ENCODE results near the gene C17orf58.
"Not testable (repeated sequence)": the region's sequence is repeated elsewhere in the genome, so short reads cannot be mapped to it uniquely, and the experiment has no call there.

C17orf58 gene

DNA sequence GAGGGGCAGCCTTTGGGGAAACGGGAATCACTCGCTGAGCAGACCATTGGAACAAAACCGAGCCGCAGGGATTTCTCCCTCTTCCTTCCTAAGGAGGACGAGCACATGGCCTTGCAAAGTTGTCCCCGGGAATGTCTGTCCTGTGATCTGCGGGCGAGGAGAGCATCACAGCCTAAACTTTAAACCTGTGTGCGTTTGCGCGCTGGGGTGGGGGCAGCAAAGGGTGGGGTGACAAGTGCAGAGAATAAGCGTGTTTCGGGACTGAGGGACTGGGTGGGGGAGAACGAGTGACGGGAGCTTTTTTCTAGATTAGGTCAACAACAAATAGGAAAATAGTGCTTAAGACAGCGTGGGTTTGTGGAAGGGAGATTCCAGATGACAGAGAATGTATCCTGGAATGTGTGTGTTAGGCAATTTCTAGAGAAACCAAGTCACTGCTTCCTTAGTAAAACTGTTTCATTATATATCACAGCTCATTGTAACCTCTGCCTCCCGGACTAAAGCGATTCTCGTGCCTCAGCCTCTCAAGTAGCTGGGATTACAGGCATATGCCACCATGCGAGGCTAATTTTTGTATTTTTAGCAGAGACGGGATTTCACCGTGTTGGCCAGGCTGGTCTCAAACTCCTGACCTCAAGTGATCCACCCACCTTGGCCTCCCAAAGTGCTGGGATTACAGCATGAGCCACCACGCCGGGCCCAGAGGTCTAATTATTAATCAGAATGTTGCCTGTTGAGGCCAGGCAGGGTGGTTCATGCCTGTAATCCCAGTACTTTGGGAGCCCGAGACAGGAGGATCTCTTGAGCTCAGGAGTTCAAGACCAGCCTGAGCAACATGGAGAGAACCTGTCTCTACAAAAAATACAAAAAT is at the start of gene C17orf58:
TSS of gene C17orf58 (minus strand) at position 169 of the 871 bp plus-strand sequence. CDS start 271 bp downstream, outside the sequence.
- peaks cover 17% of the 10 kb centered on the region for H3K36me3 Mint-ChIP-seq (ENCODE audit: low read depth)
- H3K27ac Mint-ChIP-seq: peak within 1 kb of the TSS; percentile 74
- peaks cover 39% of the 10 kb centered on the region for H3K4me1 Mint-ChIP-seq (ENCODE audit: low read depth)
- H3K4me3 Mint-ChIP-seq: peak within 1 kb of the TSS; percentile 82
- peak; percentile 44 for DNase-seq
- peaks cover 25% of the 10 kb centered on the region for H3K27me3 Mint-ChIP-seq
- H3K9me3 Mint-ChIP-seq: not testable (repeated sequence)

GRCh38 chr17:68036304-68037147 is 40.3 kb upstream of the C17orf58 start:
- Mint-ChIP-seq H3K36me3 (ENCODE audit: low read depth) (peaks cover 58% of the 10 kb centered on the region), H3K4me3 (peak overlapping the region; percentile 96), H3K4me1 (ENCODE audit: low read depth) (peaks cover 20% of the 10 kb centered on the region), H3K27me3 (no peaks in the 10 kb centered on the region), H3K27ac (peak overlapping the region; percentile 98), H3K9me3 (no peaks in the 10 kb centered on the region)
- DNase-seq: no peak

DNA sequence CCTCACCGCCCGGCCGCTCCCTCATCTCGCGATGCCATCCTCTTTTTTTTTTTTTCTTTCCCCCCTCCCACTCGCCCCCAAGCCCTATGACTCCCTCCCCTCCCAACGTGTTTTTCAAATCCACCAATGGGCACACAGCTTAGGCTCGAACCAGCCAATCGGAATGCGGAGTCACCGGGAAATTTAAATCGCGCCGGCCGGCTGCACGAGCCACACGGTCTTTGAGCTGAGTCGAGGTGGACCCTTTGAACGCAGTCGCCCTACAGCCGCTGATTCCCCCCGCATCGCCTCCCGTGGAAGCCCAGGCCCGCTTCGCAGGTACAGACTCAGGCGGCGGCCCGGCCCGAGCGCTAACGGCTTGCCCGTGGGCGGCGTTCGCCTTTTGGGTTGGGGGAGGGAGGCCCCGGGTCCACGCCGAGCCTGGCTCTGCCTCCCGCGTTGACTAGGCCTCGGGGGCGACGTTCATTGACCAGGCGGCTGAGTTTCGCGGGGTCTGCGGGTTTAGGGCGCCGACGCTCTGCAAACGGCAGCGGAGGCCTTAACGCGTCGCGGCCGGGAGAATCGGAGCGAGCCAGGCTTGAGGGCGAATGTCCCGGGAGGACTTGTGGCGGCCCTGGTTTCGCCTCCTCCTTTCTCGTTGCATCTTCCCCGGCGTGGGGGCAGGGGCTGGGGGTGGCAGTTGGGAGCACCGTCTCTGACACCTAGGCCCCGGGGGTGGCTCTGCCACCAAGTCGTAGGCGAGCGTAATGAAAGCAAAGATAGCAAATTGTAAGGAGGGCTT is 39.4 kb upstream of the C17orf58 start, which contains the start of gene KPNA2:
TSS of gene KPNA2 (plus strand) at position 213 of the 781 bp plus-strand sequence. CDS start 1,398 bp downstream, outside the sequence.
- Mint-ChIP-seq H3K9me3 (no peaks in the 10 kb centered on the region), H3K36me3 (ENCODE audit: low read depth) (peaks cover 50% of the 10 kb centered on the region), H3K4me1 (ENCODE audit: low read depth) (peaks cover 20% of the 10 kb centered on the region), H3K4me3 (peak within 1 kb of the TSS; percentile 96), H3K27me3 (no peaks in the 10 kb centered on the region), H3K27ac (peak within 1 kb of the TSS; percentile 98)
- DNase-seq: peak; percentile 90

- peak; percentile 89 for DNase-seq
- Mint-ChIP-seq H3K36me3 (ENCODE audit: low read depth) (peaks cover 44% of the 10 kb centered on the region), H3K4me1 (ENCODE audit: low read depth) (peaks cover 20% of the 10 kb centered on the region), H3K27me3 (no peaks in the 10 kb centered on the region), H3K9me3 (no peaks in the 10 kb centered on the region), H3K4me3 (peak overlapping the region; percentile 96), H3K27ac (peak overlapping the region; percentile 98)
Measured at GRCh38 chr17:68035131-68035522, 38.9 kb upstream of the C17orf58 start.

DNA sequence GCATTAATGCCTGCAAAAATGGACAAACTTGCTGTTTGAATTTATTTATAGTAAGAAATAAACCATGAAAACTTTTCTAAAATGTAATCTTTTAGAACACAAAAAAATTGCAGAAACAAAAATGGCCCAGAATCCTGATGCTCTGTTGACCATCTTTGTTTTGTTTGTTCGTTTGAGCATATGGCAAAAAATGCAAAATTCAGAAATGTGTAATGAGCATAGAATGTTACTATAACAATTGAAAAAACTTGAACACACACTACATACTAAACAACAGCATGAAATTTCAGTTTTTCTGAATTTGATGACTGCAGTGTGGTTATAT is 38.1 kb upstream of the C17orf58 start:
- no peak for DNase-seq
- Mint-ChIP-seq H3K4me3 (peak overlapping the region; percentile 15), H3K36me3 (ENCODE audit: low read depth) (peaks cover 40% of the 10 kb centered on the region), H3K27me3 (no peaks in the 10 kb centered on the region), H3K9me3 (no peaks in the 10 kb centered on the region), H3K27ac (no peak overlapping the region), H3K4me1 (ENCODE audit: low read depth) (peaks cover 20% of the 10 kb centered on the region)

- H3K9me3 Mint-ChIP-seq: no peaks in the 10 kb centered on the region
- H3K27ac Mint-ChIP-seq: no peak overlapping the region
- H3K36me3 Mint-ChIP-seq (ENCODE audit: low read depth): peaks cover 34% of the 10 kb centered on the region
- no peaks in the 10 kb centered on the region for H3K27me3 Mint-ChIP-seq
- no peak for DNase-seq
- H3K4me1 Mint-ChIP-seq (ENCODE audit: low read depth): peaks cover 20% of the 10 kb centered on the region
- H3K4me3 Mint-ChIP-seq: no peak overlapping the region
Measured at GRCh38 chr17:68033636-68034451, 37.6 kb upstream of the C17orf58 start.

DNA sequence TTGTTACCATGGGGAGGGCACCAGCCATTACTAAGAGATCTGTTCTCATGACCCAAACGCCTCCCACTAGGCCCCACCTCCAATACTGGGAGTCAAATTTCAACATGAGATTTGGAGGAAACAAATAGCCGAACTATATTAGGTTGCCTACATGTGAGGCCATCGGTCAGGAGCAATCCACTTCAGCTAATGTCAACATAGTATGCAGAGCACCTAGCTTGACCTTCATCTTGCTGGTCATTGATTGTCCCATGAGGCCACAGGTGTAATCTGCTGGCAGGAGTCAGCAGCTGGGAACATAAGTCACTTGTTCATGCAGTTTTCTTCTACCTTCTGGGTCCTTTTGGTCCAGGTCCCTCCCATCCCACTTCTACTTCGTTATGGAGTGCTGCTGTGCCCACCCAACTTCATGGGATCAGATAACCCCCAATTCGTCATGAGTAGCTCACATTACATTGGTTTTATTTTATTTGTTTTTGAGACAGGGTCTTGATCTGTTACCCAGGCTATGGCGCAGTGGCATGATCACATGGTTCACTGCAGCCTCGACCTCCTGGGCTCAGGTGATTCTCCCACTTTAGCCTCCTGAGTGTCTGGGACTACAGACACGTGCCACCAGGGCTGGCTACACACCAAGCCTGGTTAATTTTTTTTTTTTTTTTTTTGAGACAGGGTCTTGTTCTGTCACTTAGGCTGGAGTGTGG is 33.4 kb upstream of the C17orf58 start:
- Mint-ChIP-seq H3K4me3 (no peak overlapping the region), H3K4me1 (ENCODE audit: low read depth) (peaks cover 2% of the 10 kb centered on the region), H3K27me3 (no peaks in the 10 kb centered on the region), H3K9me3 (no peaks in the 10 kb centered on the region), H3K36me3 (ENCODE audit: low read depth) (no peaks in the 10 kb centered on the region), H3K27ac (no peak overlapping the region)
- DNase-seq: no peak

- not testable (repeated sequence) for H3K36me3 Mint-ChIP-seq (ENCODE audit: low read depth); H3K27me3 Mint-ChIP-seq; DNase-seq; H3K4me3 Mint-ChIP-seq; H3K27ac Mint-ChIP-seq; H3K9me3 Mint-ChIP-seq
- peaks cover 14% of the 10 kb centered on the region for H3K4me1 Mint-ChIP-seq (ENCODE audit: low read depth)
Measured at GRCh38 chr17:68022547-68022946, 26.3 kb upstream of the C17orf58 start.

DNA sequence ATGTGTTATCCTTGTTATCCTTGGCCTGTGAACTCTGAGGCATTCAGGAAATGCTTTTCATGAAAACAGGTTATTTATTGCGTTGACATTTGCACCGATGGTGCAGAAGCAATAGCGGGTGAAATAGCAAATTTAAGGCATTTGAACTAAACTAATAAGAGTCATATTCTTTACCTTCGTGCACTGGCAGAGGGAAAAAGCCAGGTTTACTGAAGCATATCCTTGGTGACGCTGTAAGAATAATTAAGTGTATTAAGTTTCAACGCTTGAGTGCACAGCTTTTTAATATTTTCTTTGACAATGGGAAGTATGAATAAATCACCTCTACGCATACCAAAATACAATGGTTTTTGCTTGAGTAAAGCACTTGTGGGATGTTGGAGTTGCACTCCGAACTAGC is 25.7 kb upstream of the C17orf58 start:
- no peak overlapping the region for H3K4me3 Mint-ChIP-seq
- no peak overlapping the region for H3K27ac Mint-ChIP-seq

GRCh38 chr17:68020791-68021190 is 24.5 kb upstream of the C17orf58 start:
- peak overlapping the region; percentile 97 for H3K27ac Mint-ChIP-seq
- H3K4me1 Mint-ChIP-seq (ENCODE audit: low read depth): peaks cover 19% of the 10 kb centered on the region
- not testable (repeated sequence) for H3K9me3 Mint-ChIP-seq; H3K27me3 Mint-ChIP-seq; DNase-seq; H3K36me3 Mint-ChIP-seq (ENCODE audit: low read depth)
- H3K4me3 Mint-ChIP-seq: peak overlapping the region; percentile 84

More for the DNA sequence above, 25.7 kb upstream of the C17orf58 start:
- Mint-ChIP-seq H3K9me3 (no peaks in the 10 kb centered on the region), H3K27me3 (no peaks in the 10 kb centered on the region), H3K36me3 (ENCODE audit: low read depth) (peaks cover 3% of the 10 kb centered on the region), H3K4me1 (ENCODE audit: low read depth) (peaks cover 17% of the 10 kb centered on the region)
- no peak for DNase-seq

- peak overlapping the region; percentile 84 for H3K4me3 Mint-ChIP-seq
- DNase-seq: no peak
- H3K4me1 Mint-ChIP-seq (ENCODE audit: low read depth): peaks cover 19% of the 10 kb centered on the region
- H3K36me3 Mint-ChIP-seq (ENCODE audit: low read depth): peaks cover 3% of the 10 kb centered on the region
- no peaks in the 10 kb centered on the region for H3K27me3 Mint-ChIP-seq
- peak overlapping the region; percentile 97 for H3K27ac Mint-ChIP-seq
- no peaks in the 10 kb centered on the region for H3K9me3 Mint-ChIP-seq
Measured at GRCh38 chr17:68020409-68020756, 24.1 kb upstream of the C17orf58 start.

GRCh38 chr17:68019675-68020408 is 23.6 kb upstream of the C17orf58 start:
- peak overlapping the region; percentile 84 for H3K4me3 Mint-ChIP-seq
- no peaks in the 10 kb centered on the region for H3K27me3 Mint-ChIP-seq
- H3K27ac Mint-ChIP-seq: peak overlapping the region; percentile 97
- no peaks in the 10 kb centered on the region for H3K9me3 Mint-ChIP-seq
- H3K4me1 Mint-ChIP-seq (ENCODE audit: low read depth): peaks cover 19% of the 10 kb centered on the region
- DNase-seq: peak; percentile 100
- H3K36me3 Mint-ChIP-seq (ENCODE audit: low read depth): peaks cover 3% of the 10 kb centered on the region

- Mint-ChIP-seq H3K4me1 (ENCODE audit: low read depth) (peaks cover 19% of the 10 kb centered on the region), H3K4me3 (no peak overlapping the region), H3K36me3 (ENCODE audit: low read depth) (peaks cover 3% of the 10 kb centered on the region), H3K9me3 (no peaks in the 10 kb centered on the region), H3K27me3 (no peaks in the 10 kb centered on the region), H3K27ac (peak overlapping the region; percentile 37)
- DNase-seq: no peak
Measured at GRCh38 chr17:68019336-68019674, 23.0 kb upstream of the C17orf58 start.
